Natural killer cell (primary cell): ENCODE data around the gene CHRNB2. TPM values are rescaled to one million over a fixed set of nuclear protein-coding genes. Genes with fewer than 3 reads are reported as not detected.
A peak's percentile ranks its signal among the peaks of the same experiment; 100 is the strongest.

ENCODE experiments used
- ATAC-seq, 3 donors: fragments of 150-1000 bp in 2 of 3; fragments of 200-7000 bp in 1 of 3; cut with Tn5 transposase; 1 replicate in 1 of 3; 2 replicates in 2 of 3; pipeline ENCODE4 v1.10.0; 2021; ENCODE audit warnings: mild to moderate bottlenecking in 2 of 3, moderate library complexity in 2 of 3
- DNase-seq, 2 donors: peaks; one replicate each; pipeline versions ENCODE4 v3.0.0 to v3.0.0-alpha.2; 2013 to 2021; ENCODE audit warnings: mixed read lengths in 1 of 2
- H3K27ac ChIP-seq: one replicate; pipeline ENCODE4 v1.5.1; 2013; ENCODE audit warnings: mild to moderate bottlenecking, low read length
- H3K27me3 ChIP-seq: one replicate; pipeline ENCODE4 v1.6.1; 2013; ENCODE audit warnings: low read length; ENCODE audit not compliant: control insufficient read depth, insufficient read depth
- H3K36me3 ChIP-seq: one replicate; pipeline ENCODE4 v1.6.1; 2013; ENCODE audit warnings: low read length; ENCODE audit not compliant: control insufficient read depth, insufficient read depth
- H3K4me1 ChIP-seq: one replicate; pipeline ENCODE4 v1.6.1; 2013; ENCODE audit warnings: low read length; ENCODE audit not compliant: control insufficient read depth, insufficient read depth
- H3K4me3 ChIP-seq: one replicate; pipeline ENCODE4 v1.5.1; 2013; ENCODE audit warnings: low read length
- H3K9me3 ChIP-seq: one replicate; pipeline ENCODE4 v1.6.1; 2013; ENCODE audit warnings: low read length; ENCODE audit not compliant: control insufficient read depth, insufficient read depth
- H3K27ac Mint-ChIP-seq, 2 donors: one replicate each; pipeline ENCODE4 v1.8.0; 2022; ENCODE audit warnings: mild to moderate bottlenecking in 2 of 2, mixed read lengths in 2 of 2, moderate library complexity in 1 of 2
- H3K27me3 Mint-ChIP-seq, 2 donors: one replicate each; pipeline ENCODE4 v1.8.0; 2022; ENCODE audit warnings: low read depth in 2 of 2, mixed read lengths in 2 of 2
- H3K36me3 Mint-ChIP-seq: one replicate; pipeline ENCODE4 v1.8.0; 2022; ENCODE audit warnings: mixed read lengths
- H3K4me1 Mint-ChIP-seq, 2 donors: one replicate each; pipeline ENCODE4 v1.8.0; 2022; ENCODE audit warnings: mixed read lengths in 2 of 2
- H3K4me3 Mint-ChIP-seq: one replicate; pipeline ENCODE4 v1.8.0; 2022; ENCODE audit warnings: mild to moderate bottlenecking, moderate library complexity, mixed read lengths
- H3K9me3 Mint-ChIP-seq, 2 donors: one replicate each; pipeline ENCODE4 v1.8.0; 2022; ENCODE audit warnings: mixed read lengths in 2 of 2
- WGBS: methylation state at CpG from one replicate; pipeline ENCODE4 v1.1.7; 2013; ENCODE audit warnings: missing lambda C conversion rate; ENCODE audit not compliant: insufficient coverage; 5-methylcytosine and 5-hydroxymethylcytosine counted together
- intact Hi-C: fragments of 100-400 bp; cut with micrococcal nuclease; formaldehyde crosslinking; loops from one replicate; pipeline ENCODE4 v1.14.2; 2022
- total RNA-seq, 4 donors: library from RNA; stranded (reverse); fragments of 120-200 nt in 1 of 4; gene quantifications; one replicate each; pipeline versions ENCODE4 v1.2.3 to v1.2.4, GENCODE V29; 2013 to 2022
- TF ChIP-seq, protein P1 (sequence below): fragments of 200-600 bp; IDR thresholded peaks from one replicate; pipeline ENCODE4 v1.8.0; 2022; ENCODE audit warnings: antibody characterized with exemption

CHRNB2 gene
- total RNA-seq, 3 donors from 2014 or later (not counting 1 experiment from before 2014, with no cell fraction given), result not detected

GRCh38 chr1:154578058-154578418 is 10.5 kb downstream of the CHRNB2 start:
- Histone ChIP-seq H3K27ac (no peak overlapping the region), H3K9me3 (no peaks in the 10 kb centered on the region), H3K36me3 (peaks cover 36% of the 10 kb centered on the region), H3K4me1 (no peaks in the 10 kb centered on the region), H3K27me3 (no peaks in the 10 kb centered on the region), H3K4me3 (no peak overlapping the region)
- Mint-ChIP-seq H3K27me3 (peaks cover 0 to 3% of the 10 kb centered on the region in 2 donors), H3K4me1 (peaks cover 7 to 14% of the 10 kb centered on the region in 2 donors), H3K9me3 (no peaks in the 10 kb centered on the region), H3K4me3 (no peak overlapping the region), H3K27ac (peak overlapping the region; percentile 64 to 77), H3K36me3 (no peaks in the 10 kb centered on the region)
- ATAC-seq, result peak in 1 of 3 donors; percentile 9
- DNase-seq, result no peak
- WGBS, result 85% methylated on average over 6 of the region's 6 CpGs
- TF ChIP-seq, protein P1, sequence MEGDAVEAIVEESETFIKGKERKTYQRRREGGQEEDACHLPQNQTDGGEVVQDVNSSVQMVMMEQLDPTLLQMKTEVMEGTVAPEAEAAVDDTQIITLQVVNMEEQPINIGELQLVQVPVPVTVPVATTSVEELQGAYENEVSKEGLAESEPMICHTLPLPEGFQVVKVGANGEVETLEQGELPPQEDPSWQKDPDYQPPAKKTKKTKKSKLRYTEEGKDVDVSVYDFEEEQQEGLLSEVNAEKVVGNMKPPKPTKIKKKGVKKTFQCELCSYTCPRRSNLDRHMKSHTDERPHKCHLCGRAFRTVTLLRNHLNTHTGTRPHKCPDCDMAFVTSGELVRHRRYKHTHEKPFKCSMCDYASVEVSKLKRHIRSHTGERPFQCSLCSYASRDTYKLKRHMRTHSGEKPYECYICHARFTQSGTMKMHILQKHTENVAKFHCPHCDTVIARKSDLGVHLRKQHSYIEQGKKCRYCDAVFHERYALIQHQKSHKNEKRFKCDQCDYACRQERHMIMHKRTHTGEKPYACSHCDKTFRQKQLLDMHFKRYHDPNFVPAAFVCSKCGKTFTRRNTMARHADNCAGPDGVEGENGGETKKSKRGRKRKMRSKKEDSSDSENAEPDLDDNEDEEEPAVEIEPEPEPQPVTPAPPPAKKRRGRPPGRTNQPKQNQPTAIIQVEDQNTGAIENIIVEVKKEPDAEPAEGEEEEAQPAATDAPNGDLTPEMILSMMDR, result no peak
- intact Hi-C loops, result no loop called here

DNA sequence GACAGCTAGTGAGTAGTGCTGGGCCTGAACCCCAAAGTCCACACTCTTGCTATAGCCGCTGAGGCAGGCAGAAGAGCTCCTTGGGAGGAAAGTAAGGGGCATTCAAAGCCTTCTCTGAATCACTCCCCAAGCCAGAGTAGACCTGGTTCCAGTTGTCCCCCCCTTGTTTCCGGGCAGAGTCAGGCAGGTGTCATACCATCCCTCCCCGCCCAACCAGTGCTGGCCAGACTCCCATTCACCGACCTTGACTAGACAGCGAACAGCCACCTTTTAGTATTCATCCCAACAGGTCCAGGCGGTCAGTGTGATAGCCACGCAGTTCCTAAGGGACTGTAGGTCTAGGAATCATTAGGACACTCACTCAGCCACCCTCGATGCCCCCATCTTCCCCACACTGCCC is 11.8 kb downstream of the CHRNB2 start:
- intact Hi-C loops, result no loop called here
- Mint-ChIP-seq H3K36me3 (no peaks in the 10 kb centered on the region), H3K4me1 (peaks cover 7 to 14% of the 10 kb centered on the region in 2 donors), H3K27ac (peak overlapping the region in 1 of 2 donors; percentile 77), H3K4me3 (no peak overlapping the region), H3K27me3 (no peaks in the 10 kb centered on the region), H3K9me3 (no peaks in the 10 kb centered on the region)
- no peaks in the 10 kb centered on the region for H3K27me3 ChIP-seq
- peaks cover 50% of the 10 kb centered on the region for H3K36me3 ChIP-seq
- no peak overlapping the region for H3K4me3 ChIP-seq
- TF ChIP-seq, protein P1, result no peak
- DNase-seq (no peak), ATAC-seq (no peak)
- 96% methylated on average over 8 of the region's 8 CpGs for WGBS
- no peaks in the 10 kb centered on the region for H3K4me1 ChIP-seq
- H3K27ac ChIP-seq, result no peak overlapping the region
- no peaks in the 10 kb centered on the region for H3K9me3 ChIP-seq

- Mint-ChIP-seq H3K4me3 (no peak overlapping the region), H3K4me1 (peaks cover 7 to 14% of the 10 kb centered on the region in 2 donors), H3K9me3 (no peaks in the 10 kb centered on the region), H3K27me3 (no peaks in the 10 kb centered on the region), H3K36me3 (peaks cover 10% of the 10 kb centered on the region), H3K27ac (no peak overlapping the region)
- no peak overlapping the region for H3K4me3 ChIP-seq
- H3K27ac ChIP-seq, result no peak overlapping the region
- ATAC-seq (no peak), DNase-seq (no peak)
- no peaks in the 10 kb centered on the region for H3K9me3 ChIP-seq
- WGBS, result 86% methylated on average over 3 of the region's 3 CpGs
- H3K36me3 ChIP-seq, result peaks cover 74% of the 10 kb centered on the region
- no peaks in the 10 kb centered on the region for H3K4me1 ChIP-seq
- intact Hi-C loops, result no loop called here
- TF ChIP-seq, protein P1, result no peak
- no peaks in the 10 kb centered on the region for H3K27me3 ChIP-seq
Observed at GRCh38 chr1:154581766-154582165, 14.2 kb downstream of the CHRNB2 start.

DNA sequence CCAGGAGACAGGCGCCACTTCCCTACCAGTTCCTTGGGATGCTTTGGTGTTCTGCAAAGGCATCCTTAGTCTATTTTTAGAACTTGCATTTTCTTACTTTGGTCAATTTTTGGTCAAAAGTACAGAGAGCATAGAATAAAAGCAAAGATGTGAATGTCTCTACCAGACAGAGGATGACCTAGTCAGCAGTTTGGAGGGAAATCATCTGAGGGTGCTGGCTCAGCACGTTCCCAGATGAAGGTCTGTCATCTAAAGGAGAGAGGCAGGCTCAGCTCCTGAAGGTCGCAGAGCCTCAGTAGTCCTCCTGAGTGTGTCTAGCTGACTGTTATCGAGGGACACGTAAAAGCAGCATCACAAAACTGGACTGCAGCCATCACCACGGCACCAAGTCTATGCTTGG is 15.3 kb downstream of the CHRNB2 start:
- no peak for DNase-seq
- Histone ChIP-seq H3K27me3 (no peaks in the 10 kb centered on the region), H3K36me3 (peaks cover 85% of the 10 kb centered on the region), H3K9me3 (no peaks in the 10 kb centered on the region), H3K4me1 (no peaks in the 10 kb centered on the region), H3K27ac (no peak overlapping the region), H3K4me3 (no peak overlapping the region)
- no peak overlapping the region for H3K27ac Mint-ChIP-seq
- no peaks in the 10 kb centered on the region for H3K27me3 Mint-ChIP-seq
- H3K36me3 Mint-ChIP-seq, result peaks cover 14% of the 10 kb centered on the region
- ATAC-seq, result no peak
- TF ChIP-seq, protein P1, result no peak
- no peak overlapping the region for H3K4me3 Mint-ChIP-seq
- intact Hi-C loops, result no loop called here
- 95% methylated on average over 6 of the region's 6 CpGs for WGBS
- H3K9me3 Mint-ChIP-seq, result no peaks in the 10 kb centered on the region
- H3K4me1 Mint-ChIP-seq, result peaks cover 7 to 11% of the 10 kb centered on the region in 2 donors
